H1 (cell line): ENCODE results near the gene MTFP1. TPM values are rescaled to one million over a fixed set of nuclear protein-coding genes. Genes with fewer than 3 reads are reported as not detected.

Source experiments
- CTCF ChIA-PET: fragments of 300-600 bp; sonication (Branson Sonifier 250); formaldehyde crosslinking; loops from one replicate; lab custom pipeline; 2021; ENCODE audit not compliant: partially characterized antibody; lab: Charles Lee
- POLR2A ChIA-PET: fragments of 300-600 bp; sonication (Branson Sonifier 250); formaldehyde crosslinking; loops from one replicate; lab custom pipeline; 2021; ENCODE audit warnings: inconsistent platforms; ENCODE audit not compliant: partially characterized antibody; lab: Charles Lee
- DNase-seq, 2 experiments: peaks; one replicate each; pipeline versions ENCODE4 v3.0.0 to v3.0.0-alpha.2; 2010 to 2022; ENCODE audit warnings: low spot score in 2 of 2, low read depth in 1 of 2, mixed read lengths in 1 of 2
- FAIRE-seq: peaks from 2 replicates; lab custom pipeline; 2011; peaks lifted over from hg19 to GRCh38; lab: Jason Lieb, UNC
- H2AFZ ChIP-seq: 2 replicates; pipeline ENCODE4 v1.8.1; 2012; ENCODE audit warnings: low read length, inconsistent platforms
- H2AK5ac ChIP-seq: 2 replicates; pipeline ENCODE4 v1.6.1; 2013; ENCODE audit warnings: low read depth, low read length
- H2BK120ac ChIP-seq: replicated peaks from 2 replicates; pipeline ENCODE3; 2013; ENCODE audit warnings: low read depth, low read length, inconsistent platforms
- H2BK12ac ChIP-seq: 2 replicates; pipeline ENCODE4 v1.6.1; 2013; ENCODE audit warnings: low read depth, low read length
- H2BK15ac ChIP-seq: 2 replicates; pipeline ENCODE4 v1.6.1; 2013; ENCODE audit warnings: low read length
- H2BK20ac ChIP-seq: 2 replicates; pipeline ENCODE4 v1.6.1; 2013; ENCODE audit warnings: low read length
- H2BK5ac ChIP-seq: 2 replicates; pipeline ENCODE4 v1.6.1; 2013; ENCODE audit warnings: low read depth, low read length
- H3K14ac ChIP-seq: 2 replicates; pipeline ENCODE4 v1.6.1; 2013; ENCODE audit warnings: inconsistent platforms; ENCODE audit not compliant: insufficient read length
- H3K18ac ChIP-seq: 2 replicates; pipeline ENCODE4 v1.6.1; 2013; ENCODE audit warnings: low read length; ENCODE audit errors: extremely low read depth
- H3K23ac ChIP-seq: 2 replicates; pipeline ENCODE4 v1.6.1; 2013; ENCODE audit warnings: inconsistent platforms; ENCODE audit not compliant: insufficient read length
- H3K23me2 ChIP-seq: 2 replicates; pipeline ENCODE4 v1.6.1; 2013; ENCODE audit warnings: low read depth, low read length
- H3K27ac ChIP-seq: 2 replicates; pipeline ENCODE4 v1.6.1; 2011; ENCODE audit warnings: low read depth, low read length, inconsistent platforms
- H3K27me3 ChIP-seq, 4 experiments: replicated peaks in 1 of 4; 1 replicate in 1 of 4; 2 replicates in 3 of 4; pipeline versions ENCODE4 v1.6.1 to v1.8.1; 2011 to 2013; ENCODE audit warnings: low read length in 3 of 4, mild to moderate bottlenecking in 3 of 4, inconsistent platforms in 2 of 4, mixed read lengths in 2 of 4, moderate library complexity in 1 of 4; ENCODE audit not compliant: control insufficient read depth in 3 of 4, insufficient read depth in 3 of 4; ENCODE audit errors: extremely low read depth in 1 of 4
- H3K36me3 ChIP-seq, 4 experiments: 2 replicates each; pipeline versions ENCODE4 v1.6.1 to v1.8.1; 2011 to 2013; ENCODE audit warnings: mild to moderate bottlenecking in 4 of 4, low read length in 3 of 4, moderate library complexity in 2 of 4, control low read depth in 1 of 4, inconsistent platforms in 1 of 4; ENCODE audit not compliant: insufficient read depth in 4 of 4, control insufficient read depth in 2 of 4
- H3K4ac ChIP-seq: replicated peaks from 2 replicates; pipeline ENCODE3; 2013; ENCODE audit warnings: low read length, low read depth, mixed read lengths, inconsistent platforms; ENCODE audit not compliant: insufficient read length
- H3K4me1 ChIP-seq, 4 experiments: replicated peaks in 1 of 4; 1 replicate in 1 of 4; 2 replicates in 3 of 4; pipeline versions ENCODE4 v1.6.1 to v1.8.1; 2011 to 2013; ENCODE audit warnings: low read length in 3 of 4, inconsistent platforms in 2 of 4, mixed read lengths in 1 of 4; ENCODE audit not compliant: insufficient read depth in 4 of 4, control insufficient read depth in 3 of 4
- H3K4me2 ChIP-seq, 2 experiments: 2 replicates each; pipeline versions ENCODE4 v1.6.1 to v1.8.1; 2011 to 2013; ENCODE audit warnings: low read depth in 2 of 2, low read length in 2 of 2, control low read depth in 1 of 2, inconsistent platforms in 1 of 2, mild to moderate bottlenecking in 1 of 2; ENCODE audit not compliant: insufficient read depth in 1 of 2
- H3K4me3 ChIP-seq, 4 experiments: fragments of 200-600, 300-600 bp in 1 of 4; sonication (generic), shearing (Covaris generic), sonication (Bioruptor Twin) in 1 of 4; 2 replicates each; pipeline versions ENCODE4 v1.5.1 to v1.8.1; 2011 to 2016; ENCODE audit warnings: low read length in 4 of 4, low read depth in 3 of 4, control low read depth in 2 of 4, inconsistent platforms in 2 of 4, mild to moderate bottlenecking in 2 of 4, mixed read lengths in 1 of 4, moderate library complexity in 1 of 4; ENCODE audit not compliant: insufficient read depth in 2 of 4; ENCODE audit errors: extremely low read depth in 1 of 4
- H3K56ac ChIP-seq: replicated peaks from 2 replicates; pipeline ENCODE3; 2013; ENCODE audit warnings: low read depth, mild to moderate bottlenecking, mixed read lengths, low read length, inconsistent platforms; ENCODE audit not compliant: insufficient read length
- H3K79me1 ChIP-seq: 2 replicates; pipeline ENCODE4 v1.6.1; 2013; ENCODE audit warnings: low read depth, low read length, control low read depth
- H3K79me2 ChIP-seq, 2 experiments: 2 replicates each; pipeline versions ENCODE4 v1.6.1 to v1.8.1; 2012 to 2013; ENCODE audit warnings: low read length in 2 of 2, mild to moderate bottlenecking in 2 of 2, inconsistent platforms in 1 of 2; ENCODE audit not compliant: insufficient read depth in 2 of 2, control insufficient read depth in 1 of 2
- H3K9ac ChIP-seq, 4 experiments: replicated peaks in 1 of 4; 1 replicate in 1 of 4; 2 replicates in 3 of 4; pipeline versions ENCODE4 v1.6.1 to v1.8.1; 2011 to 2013; ENCODE audit warnings: low read depth in 3 of 4, low read length in 3 of 4, control low read depth in 2 of 4, mild to moderate bottlenecking in 2 of 4, moderate library complexity in 2 of 4, inconsistent platforms in 1 of 4; ENCODE audit errors: extremely low read depth in 1 of 4
- H3K9me3 ChIP-seq, 2 experiments: 2 replicates each; pipeline versions ENCODE4 v1.6.1 to v1.8.1; 2012 to 2013; ENCODE audit warnings: mild to moderate bottlenecking in 2 of 2, moderate library complexity in 2 of 2, control low read depth in 1 of 2, inconsistent platforms in 1 of 2, low read depth in 1 of 2, low read length in 1 of 2, mixed read lengths in 1 of 2; ENCODE audit not compliant: insufficient read depth in 2 of 2
- H4K20me1 ChIP-seq, 2 experiments: replicated peaks in 1 of 2; 2 replicates each; pipeline versions ENCODE3 to v1.8.1; 2011 to 2013; ENCODE audit warnings: inconsistent platforms in 2 of 2, low read length in 2 of 2, mild to moderate bottlenecking in 1 of 2; ENCODE audit not compliant: insufficient read depth in 2 of 2, control insufficient read depth in 1 of 2
- H4K5ac ChIP-seq: 2 replicates; pipeline ENCODE4 v1.6.1; 2013; ENCODE audit warnings: low read length, low read depth, mixed read lengths, inconsistent platforms; ENCODE audit not compliant: insufficient read length
- H4K8ac ChIP-seq: 2 replicates; pipeline ENCODE4 v1.8.0; 2013; ENCODE audit warnings: mild to moderate bottlenecking, moderate library complexity, low read length, inconsistent platforms; ENCODE audit not compliant: insufficient read depth; ENCODE audit errors: extremely low read depth
- H4K91ac ChIP-seq: replicated peaks from 2 replicates; pipeline ENCODE3; 2013; ENCODE audit warnings: low read length, mixed read lengths, inconsistent platforms; ENCODE audit not compliant: insufficient read length
- CREB1 ChIP-seq: IDR thresholded peaks from 2 replicates; pipeline ENCODE4 v1.6.1; 2012; ENCODE audit warnings: inconsistent platforms
- CTBP2 ChIP-seq: IDR thresholded peaks from 2 replicates; pipeline ENCODE4 v1.7.0; 2011; ENCODE audit warnings: borderline replicate concordance, mild to moderate bottlenecking, moderate library complexity, mixed read lengths, low read length; ENCODE audit not compliant: insufficient read depth, insufficient read length
- FOSL1 ChIP-seq: IDR thresholded peaks from 2 replicates; pipeline ENCODE4 v1.6.1; 2011; ENCODE audit warnings: mild to moderate bottlenecking, low read depth, low read length, moderate library complexity; ENCODE audit not compliant: insufficient read depth
- JUN ChIP-seq: IDR thresholded peaks from 2 replicates; pipeline ENCODE4 v1.6.1; 2011; ENCODE audit warnings: low read depth, mild to moderate bottlenecking, improper control_type of control experiment, low read length
- KDM4A ChIP-seq: IDR thresholded peaks from one replicate; pipeline ENCODE4 v1.7.1; 2012; ENCODE audit warnings: low read depth, mild to moderate bottlenecking, moderate library complexity, low read length, inconsistent platforms; ENCODE audit not compliant: severe bottlenecking
- KDM5A ChIP-seq: fragments of 200-600 bp; IDR thresholded peaks from 2 replicates; pipeline ENCODE4 v1.7.1; 2012; ENCODE audit warnings: mild to moderate bottlenecking, low read length, inconsistent platforms, mixed read lengths
- NANOG ChIP-seq: IDR thresholded peaks from 2 replicates; pipeline ENCODE4 v1.6.1; 2011; ENCODE audit warnings: low read length, low read depth, mild to moderate bottlenecking, inconsistent platforms; ENCODE audit not compliant: insufficient read depth, poor library complexity, severe bottlenecking
- RAD21 ChIP-seq, 2 experiments: IDR thresholded peaks in 1 of 2; conservative IDR thresholded peaks in 1 of 2; 2 replicates each; pipeline ENCODE4 v1.6.1; 2011; ENCODE audit warnings: low read depth in 2 of 2, low read length in 2 of 2, improper control_type of control experiment in 1 of 2, inconsistent platforms in 1 of 2, mild to moderate bottlenecking in 1 of 2, moderate library complexity in 1 of 2
- SRF ChIP-seq: IDR thresholded peaks from 2 replicates; pipeline ENCODE4 v1.6.1; 2011; ENCODE audit warnings: mild to moderate bottlenecking, low read depth, low read length, moderate library complexity
- YY1 ChIP-seq: IDR thresholded peaks from 2 replicates; pipeline ENCODE4 v1.6.1; 2011; ENCODE audit warnings: low read depth, mild to moderate bottlenecking, low read length
- WGBS, 2 experiments: shearing (Covaris generic) in 1 of 2; methylation state at CpG; one replicate each; pipeline versions ENCODE4 v1.1.6 to v1.1.7; 2013 to 2015; ENCODE audit warnings: low lambda C conversion rate in 2 of 2, mixed read lengths in 2 of 2, inconsistent platforms in 1 of 2, low coverage in 1 of 2, missing lambda C conversion rate in 1 of 2; ENCODE audit not compliant: insufficient replicate concordance in 2 of 2, insufficient coverage in 1 of 2, insufficient read length in 1 of 2; ENCODE audit errors: extremely low coverage in 1 of 2, missing lambda C conversion rate in 1 of 2; 5-methylcytosine and 5-hydroxymethylcytosine counted together
- polyA plus RNA-seq, 7 experiments: library from polyadenylated mRNA; depleted of rRNA in 3 of 7; stranded (reverse) in 5 of 7; unstranded in 2 of 7; fragments of >200 nt in 5 of 7; fragments of 200-250 nt in 2 of 7; gene quantifications; 1 replicate in 5 of 7; 2 replicates in 1 of 7; 4 replicates in 1 of 7; pipeline versions ENCODE4 v1.2.1 to v1.2.3, GENCODE V29; 2011 to 2013; ENCODE audit warnings: missing spikeins in 2 of 7, mixed read lengths in 2 of 7
- total RNA-seq: library from RNA; stranded (reverse); fragmentation: NEBNext Ultra II Directional; extraction: Animal tissue kit (Norgen Biotek cat#: 25700); gene quantifications from 2 replicates; pipeline ENCODE4 v1.2.1, GENCODE V29; 2021
- TF ChIP-seq, protein P1 (sequence below): IDR thresholded peaks from 2 replicates; pipeline ENCODE4 v1.6.1; 2011; ENCODE audit warnings: low read depth, mild to moderate bottlenecking, low read length; ENCODE audit not compliant: insufficient read depth
- TF ChIP-seq, protein P2 (sequence below): IDR thresholded peaks from 2 replicates; pipeline ENCODE4 v1.6.1; 2012; ENCODE audit warnings: inconsistent platforms

MTFP1 gene
- total and polyA plus RNA-seq, 2 of the 8 experiments (the other 6 are each of a cell fraction or from before 2014, with no cell fraction given) = 59.8 to 98.8 TPM

DNA sequence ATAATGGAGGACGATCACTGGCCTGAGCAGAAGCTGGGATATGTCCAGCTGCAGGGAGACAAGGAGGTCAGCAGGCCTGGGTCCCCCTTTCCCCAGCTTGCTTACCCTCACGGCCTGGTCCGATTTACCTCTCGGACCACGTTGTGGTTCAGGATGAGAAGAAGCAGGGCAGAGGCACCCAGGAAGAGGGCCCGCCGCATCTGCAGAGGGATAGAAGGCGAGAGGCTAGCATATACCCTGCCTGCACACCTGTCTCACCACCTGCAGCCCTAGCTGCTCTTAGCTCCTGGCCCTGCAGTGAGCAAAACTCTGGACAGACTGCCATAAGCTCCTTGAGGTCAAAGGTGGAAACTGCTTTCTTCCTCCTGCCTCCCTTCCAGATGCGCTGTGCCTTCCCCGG is 39.6 kb upstream of the MTFP1 start:
- H4K5ac ChIP-seq = peak overlapping the region; percentile 22
- no peak overlapping the region for H2BK5ac ChIP-seq
- TF ChIP-seq, protein P1, sequence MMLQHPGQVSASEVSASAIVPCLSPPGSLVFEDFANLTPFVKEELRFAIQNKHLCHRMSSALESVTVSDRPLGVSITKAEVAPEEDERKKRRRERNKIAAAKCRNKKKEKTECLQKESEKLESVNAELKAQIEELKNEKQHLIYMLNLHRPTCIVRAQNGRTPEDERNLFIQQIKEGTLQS = no peak
- TF ChIP-seq YY1 (no peak), SRF (no peak), NANOG (no peak), RAD21 (IDR thresholded peaks at IDR 0.05 in 1 of 2, conservative IDR thresholded peaks at IDR 0.05 in 1 of 2; ENCODE audit: low read depth in 2 of 2, low read length in 2 of 2) (no peak), JUN (no peak), CTBP2 (no peak), KDM5A (no peak), KDM4A (no peak), FOSL1 (no peak), CREB1 (no peak)
- TF ChIP-seq, protein P2, sequence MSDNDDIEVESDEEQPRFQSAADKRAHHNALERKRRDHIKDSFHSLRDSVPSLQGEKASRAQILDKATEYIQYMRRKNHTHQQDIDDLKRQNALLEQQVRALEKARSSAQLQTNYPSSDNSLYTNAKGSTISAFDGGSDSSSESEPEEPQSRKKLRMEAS = no peak

More for the DNA sequence above, 39.6 kb upstream of the MTFP1 start:
- Histone ChIP-seq H2AK5ac (no peak overlapping the region), H3K23me2 (peaks cover 4% of the 10 kb centered on the region; the same call in 1 of the 2 replicates), H2AFZ (no peak overlapping the region), H3K9me3 (peaks cover 8% of the 10 kb centered on the region in 2 experiments), H3K18ac (no peak overlapping the region), H3K27ac (no peak overlapping the region), H4K20me1 (peaks cover 0 to 2% of the 10 kb centered on the region in 2 experiments), H2BK12ac (no peak overlapping the region), H3K79me2 (no peaks in the 10 kb centered on the region; a peak in 1 of 4 replicates), H3K56ac (no peak overlapping the region), H3K4me3 (peak overlapping the region in 1 of 4 experiments; percentile 66; a peak in 1 of 8 replicates), H3K4ac (no peak overlapping the region), H3K4me2 (peak overlapping the region; percentile 87 to 88; a peak in 3 of 4 replicates), H3K14ac (no peak overlapping the region), H2BK20ac (no peak overlapping the region), H3K9ac (no peak overlapping the region), H4K8ac (no peak overlapping the region; the same call in 1 of the 2 replicates), H2BK120ac (no peak overlapping the region), H4K91ac (peak overlapping the region; percentile 30), H3K27me3 (no peaks in the 10 kb centered on the region), H3K36me3 (peaks cover 0 to 2% (median 0%) of the 10 kb centered on the region in 4 experiments; a peak in 2 of 8 replicates), H3K23ac (no peak overlapping the region), H3K4me1 (peaks cover 0 to 7% (median 2%) of the 10 kb centered on the region in 4 experiments; a peak in 4 of 7 replicates), H2BK15ac (no peak overlapping the region), H3K79me1 (no peaks in the 10 kb centered on the region)
- CTCF ChIA-PET = interaction anchor here (0.5 to 6.1 kb wide), 12 partner anchors 10 to 1630 kb away, joined by 3 to 28 read pairs (median 3); partner anchors contain the start of gene SEC14L2
- WGBS, 2 experiments = 86% methylated on average over 10 of the region's 10 CpGs; no CpG with 5 or more reads in 1 of the 2 experiments
- FAIRE-seq (no peak), DNase-seq (no peak)
- POLR2A ChIA-PET = interaction anchor here (0.7 to 2.7 kb wide), 5 partner anchors 10 to 50 kb away, joined by 3 to 11 read pairs (median 3); partner anchors contain the start of genes CCDC157 and SF3A1
